ENCODE measurements around the gene ALDOB.

ALDOB gene

DNA sequence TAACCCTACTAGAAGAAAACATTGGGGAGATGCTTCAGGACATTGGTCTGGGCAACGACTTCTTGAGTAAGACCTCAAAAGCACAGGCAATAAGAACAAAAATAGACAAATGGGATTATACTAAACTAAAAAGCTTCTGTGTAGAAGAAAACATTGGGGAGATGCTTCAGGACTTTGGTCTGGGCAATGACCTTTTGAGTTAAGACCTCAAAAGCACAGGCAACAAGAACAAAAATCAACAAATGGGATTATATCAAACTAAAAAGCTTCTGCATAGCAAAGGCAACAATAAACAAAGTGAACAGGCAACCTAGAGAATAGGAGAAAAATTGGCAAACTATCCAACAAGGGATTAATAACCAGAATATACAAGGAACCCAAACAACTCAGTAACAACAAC, 40.9 kb downstream of the ALDOB start:
- TF ChIP-seq, protein P1, sequence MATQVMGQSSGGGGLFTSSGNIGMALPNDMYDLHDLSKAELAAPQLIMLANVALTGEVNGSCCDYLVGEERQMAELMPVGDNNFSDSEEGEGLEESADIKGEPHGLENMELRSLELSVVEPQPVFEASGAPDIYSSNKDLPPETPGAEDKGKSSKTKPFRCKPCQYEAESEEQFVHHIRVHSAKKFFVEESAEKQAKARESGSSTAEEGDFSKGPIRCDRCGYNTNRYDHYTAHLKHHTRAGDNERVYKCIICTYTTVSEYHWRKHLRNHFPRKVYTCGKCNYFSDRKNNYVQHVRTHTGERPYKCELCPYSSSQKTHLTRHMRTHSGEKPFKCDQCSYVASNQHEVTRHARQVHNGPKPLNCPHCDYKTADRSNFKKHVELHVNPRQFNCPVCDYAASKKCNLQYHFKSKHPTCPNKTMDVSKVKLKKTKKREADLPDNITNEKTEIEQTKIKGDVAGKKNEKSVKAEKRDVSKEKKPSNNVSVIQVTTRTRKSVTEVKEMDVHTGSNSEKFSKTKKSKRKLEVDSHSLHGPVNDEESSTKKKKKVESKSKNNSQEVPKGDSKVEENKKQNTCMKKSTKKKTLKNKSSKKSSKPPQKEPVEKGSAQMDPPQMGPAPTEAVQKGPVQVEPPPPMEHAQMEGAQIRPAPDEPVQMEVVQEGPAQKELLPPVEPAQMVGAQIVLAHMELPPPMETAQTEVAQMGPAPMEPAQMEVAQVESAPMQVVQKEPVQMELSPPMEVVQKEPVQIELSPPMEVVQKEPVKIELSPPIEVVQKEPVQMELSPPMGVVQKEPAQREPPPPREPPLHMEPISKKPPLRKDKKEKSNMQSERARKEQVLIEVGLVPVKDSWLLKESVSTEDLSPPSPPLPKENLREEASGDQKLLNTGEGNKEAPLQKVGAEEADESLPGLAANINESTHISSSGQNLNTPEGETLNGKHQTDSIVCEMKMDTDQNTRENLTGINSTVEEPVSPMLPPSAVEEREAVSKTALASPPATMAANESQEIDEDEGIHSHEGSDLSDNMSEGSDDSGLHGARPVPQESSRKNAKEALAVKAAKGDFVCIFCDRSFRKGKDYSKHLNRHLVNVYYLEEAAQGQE (IDR thresholded peaks at IDR 0.05; ENCODE audit: insufficient read depth in 1 of 2, low read depth in 2 of 2, low read length in 2 of 2) = no peak
- TF ChIP-seq TAF1 (IDR thresholded peaks at IDR 0.05; ENCODE audit: borderline replicate concordance, insufficient read depth, low read length) = no peak
- TF ChIP-seq SIN3A (IDR thresholded peaks at IDR 0.05; ENCODE audit: borderline replicate concordance, insufficient read depth, low read length) = no peak
- no peak for TF ChIP-seq FOXP2 (optimal IDR thresholded peaks at IDR 0.05; ENCODE audit: borderline replicate concordance, extremely low read depth, extremely low read length, insufficient read depth)
- TF ChIP-seq POLR2AphosphoS5 (IDR thresholded peaks at IDR 0.05; ENCODE audit: low read depth, low read length) = no peak

DNA sequence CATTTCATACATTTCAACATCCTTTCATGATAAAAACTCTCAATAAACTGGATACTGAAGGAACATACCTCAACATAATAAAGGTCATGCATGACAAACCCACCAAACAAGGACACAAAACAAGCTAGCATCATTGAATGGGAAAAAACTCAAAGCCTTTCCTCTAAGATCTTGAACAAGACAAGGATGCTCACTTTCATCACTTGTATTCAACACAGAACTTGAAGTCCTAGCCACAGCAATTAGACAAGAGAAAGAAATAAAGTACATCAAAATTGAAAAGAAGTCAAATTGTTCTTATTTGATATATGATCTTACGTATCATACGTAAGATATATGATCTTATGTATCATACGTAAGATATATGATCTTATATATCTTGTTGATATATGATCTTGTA, 42.4 kb downstream of the ALDOB start:
- TF ChIP-seq SIN3A (IDR thresholded peaks at IDR 0.05; ENCODE audit: borderline replicate concordance, insufficient read depth, low read length) (no peak), POLR2AphosphoS5 (IDR thresholded peaks at IDR 0.05; ENCODE audit: low read depth, low read length) (no peak), TAF1 (IDR thresholded peaks at IDR 0.05; ENCODE audit: borderline replicate concordance, insufficient read depth, low read length) (no peak), FOXP2 (optimal IDR thresholded peaks at IDR 0.05; ENCODE audit: borderline replicate concordance, extremely low read depth, extremely low read length, insufficient read depth) (no peak)
- TF ChIP-seq, protein P1 (IDR thresholded peaks at IDR 0.05; ENCODE audit: insufficient read depth in 1 of 2, low read depth in 2 of 2, low read length in 2 of 2) = no peak

DNA sequence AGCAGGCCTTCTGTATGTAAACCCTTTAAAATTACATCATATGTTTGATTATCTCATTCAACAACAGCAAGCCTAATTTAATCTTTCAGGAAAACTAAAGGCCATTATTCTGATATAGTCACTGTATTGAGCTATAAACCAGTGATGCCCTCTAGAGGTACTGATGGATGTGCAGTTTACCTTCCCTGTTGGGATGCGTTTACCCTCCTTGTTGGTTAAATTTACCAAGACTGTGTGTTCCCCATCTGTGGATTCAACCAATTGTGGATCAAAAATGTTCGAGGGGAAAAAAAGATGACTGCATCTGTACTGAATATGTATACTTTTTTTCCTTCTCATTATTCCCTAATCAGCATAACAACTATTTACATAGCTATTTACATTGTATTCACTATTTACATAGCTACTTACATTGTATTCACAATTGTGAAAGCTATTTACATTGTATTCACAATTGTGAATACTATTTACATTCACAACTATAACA, 47.0 kb downstream of the ALDOB start:
- TF ChIP-seq POLR2AphosphoS5 (IDR thresholded peaks at IDR 0.05; ENCODE audit: low read depth, low read length) = no peak
- TF ChIP-seq, protein P1 (IDR thresholded peaks at IDR 0.05; ENCODE audit: insufficient read depth in 1 of 2, low read depth in 2 of 2, low read length in 2 of 2) = no peak
- no peak for TF ChIP-seq SIN3A (IDR thresholded peaks at IDR 0.05; ENCODE audit: borderline replicate concordance, insufficient read depth, low read length)
- TF ChIP-seq TAF1 (IDR thresholded peaks at IDR 0.05; ENCODE audit: borderline replicate concordance, insufficient read depth, low read length) = no peak
- TF ChIP-seq FOXP2 (optimal IDR thresholded peaks at IDR 0.05; ENCODE audit: borderline replicate concordance, extremely low read depth, extremely low read length, insufficient read depth) = no peak

DNA sequence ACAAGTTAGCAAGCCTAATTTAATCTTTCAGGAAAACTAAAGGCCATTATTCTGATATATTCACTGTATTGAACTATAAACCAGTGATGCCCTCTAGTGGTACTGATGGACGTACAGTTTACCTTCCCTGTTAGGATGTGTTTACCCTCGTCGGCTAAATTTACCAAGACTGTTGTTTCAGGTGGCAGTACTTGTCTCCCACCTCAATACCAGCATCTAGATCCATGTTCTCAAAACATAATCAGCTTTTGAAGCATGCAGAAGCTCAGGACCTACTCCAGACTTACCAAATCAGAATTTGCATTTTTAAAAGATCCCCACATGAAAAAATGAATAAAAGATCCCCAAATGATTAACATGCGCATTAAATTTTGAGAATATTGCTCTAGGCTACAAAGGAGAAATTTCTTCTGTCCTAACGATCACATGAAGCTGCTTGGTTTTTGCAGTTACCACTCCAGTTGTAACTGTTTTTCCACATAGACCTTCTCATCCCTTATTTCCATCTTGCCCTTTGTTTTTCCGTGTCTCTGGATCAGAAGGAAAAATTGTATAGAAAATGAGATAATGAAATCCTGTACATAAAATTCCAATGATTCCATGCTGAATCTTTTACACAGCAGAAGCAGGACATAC, 47.6 kb downstream of the ALDOB start:
- TF ChIP-seq FOXP2 (optimal IDR thresholded peaks at IDR 0.05; ENCODE audit: borderline replicate concordance, extremely low read depth, extremely low read length, insufficient read depth) = no peak
- no peak for TF ChIP-seq POLR2AphosphoS5 (IDR thresholded peaks at IDR 0.05; ENCODE audit: low read depth, low read length)
- TF ChIP-seq TAF1 (IDR thresholded peaks at IDR 0.05; ENCODE audit: borderline replicate concordance, insufficient read depth, low read length) = no peak
- TF ChIP-seq, protein P1 (IDR thresholded peaks at IDR 0.05; ENCODE audit: insufficient read depth in 1 of 2, low read depth in 2 of 2, low read length in 2 of 2) = no peak
- TF ChIP-seq SIN3A (IDR thresholded peaks at IDR 0.05; ENCODE audit: borderline replicate concordance, insufficient read depth, low read length) = no peak
